Fibroblast of skin of left quadriceps (primary cell): Measurements from ENCODE around the gene CEP55.

Experiments used
- DNase-seq, 2 experiments: peaks; one replicate each; pipeline ENCODE4 v3.0.0-alpha.2; 2013; ENCODE audit warnings: low read depth in 2 of 2

CEP55 gene

DNA sequence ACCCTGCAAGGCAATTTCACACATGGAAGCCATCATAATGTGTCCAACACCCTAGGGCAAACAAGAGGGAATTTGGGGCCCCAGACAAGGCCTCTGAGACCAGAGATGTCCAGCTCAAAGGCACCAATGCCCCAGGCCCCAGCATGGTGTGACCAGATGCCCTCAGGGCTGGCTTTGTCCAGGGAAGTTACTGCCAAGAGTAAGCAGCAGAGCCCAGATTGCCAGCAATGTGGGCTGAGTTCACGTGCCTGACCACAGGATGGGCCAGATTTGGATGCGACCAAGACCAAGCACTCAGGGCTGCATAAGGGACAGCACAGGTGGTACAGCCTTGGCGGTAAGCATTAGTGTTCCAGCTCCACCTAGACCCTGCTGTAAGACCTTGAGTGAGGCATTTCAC, 27.0 kb upstream of the CEP55 start:
- DNase-seq, result no peak

DNA sequence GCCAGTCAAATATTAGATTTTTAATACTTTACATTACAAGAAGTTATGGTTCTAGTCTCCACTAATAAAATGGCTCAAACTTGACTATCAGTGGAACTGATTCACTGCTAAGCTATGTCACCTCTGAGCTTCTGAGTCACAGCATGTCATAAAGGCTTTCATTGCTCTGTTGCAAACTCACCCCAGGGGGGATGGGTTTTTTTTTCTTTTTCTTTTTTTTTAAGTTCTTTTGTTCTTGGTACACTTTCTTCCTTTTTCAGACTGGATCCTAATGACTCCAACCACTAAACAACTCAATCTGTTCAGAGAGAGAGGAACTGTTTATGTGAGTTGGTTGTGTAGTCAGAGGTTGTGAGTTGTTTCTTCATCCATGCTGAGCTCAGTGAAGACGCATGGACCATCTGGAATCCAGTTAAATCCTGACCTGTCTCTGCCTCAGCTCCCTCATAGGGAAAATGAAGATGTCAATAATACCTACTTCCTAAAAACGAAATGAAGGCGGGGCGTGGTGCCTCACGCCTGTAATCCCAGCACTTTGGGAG, 25.2 kb upstream of the CEP55 start:
- peak; percentile 96 for DNase-seq

DNA sequence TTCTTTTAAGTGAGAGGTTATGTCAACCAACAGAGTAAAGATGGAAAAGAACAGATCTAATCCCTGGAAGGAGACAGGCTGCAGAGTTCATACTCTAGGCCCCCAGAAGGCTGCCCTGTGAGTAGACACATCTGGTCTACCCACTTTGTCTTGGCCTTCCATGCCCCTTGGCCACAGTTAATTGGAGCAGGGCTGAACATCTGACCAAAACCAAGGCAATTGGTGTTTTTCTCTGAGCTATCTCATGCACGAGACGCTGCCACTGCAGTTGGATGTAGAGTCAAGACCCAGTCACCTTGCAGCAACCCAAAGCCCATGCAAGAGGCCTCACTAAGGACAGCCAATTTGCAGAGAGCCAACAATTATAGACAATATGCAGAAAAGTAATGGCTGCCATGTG, 23.3 kb upstream of the CEP55 start:
- DNase-seq, result no peak

DNA sequence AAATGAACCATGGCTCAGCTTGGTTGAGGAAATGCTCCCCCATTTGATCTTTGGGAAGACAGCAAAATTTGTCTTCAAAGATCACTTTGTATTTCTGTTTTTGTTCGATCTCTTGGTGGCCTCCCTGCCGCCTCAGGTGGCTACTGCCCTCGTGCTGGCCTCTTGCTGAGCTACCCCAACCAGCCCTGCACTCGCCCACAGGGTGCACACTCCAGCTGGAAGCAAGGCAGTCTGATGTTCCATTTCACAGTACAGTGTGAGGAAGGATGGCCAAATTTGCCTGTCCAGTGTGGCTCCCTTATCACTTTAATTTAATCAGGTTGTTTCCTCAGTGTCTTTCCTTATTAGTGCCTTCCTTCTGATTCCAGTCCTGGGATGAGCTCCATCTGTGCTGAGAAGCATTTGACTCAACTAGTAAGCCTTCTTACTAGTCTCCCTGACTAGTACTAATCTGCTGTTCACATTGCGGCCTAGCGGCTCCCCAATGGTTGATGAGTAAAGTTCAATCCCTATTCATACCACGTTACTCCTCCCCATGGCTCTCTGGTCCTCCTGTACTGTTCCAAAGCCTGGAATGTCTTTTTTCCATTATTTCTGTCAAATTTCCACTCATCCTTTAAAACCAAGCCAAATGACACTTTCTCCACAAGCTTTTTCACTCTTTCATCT, 22.5 kb upstream of the CEP55 start:
- DNase-seq, result no peak

DNA sequence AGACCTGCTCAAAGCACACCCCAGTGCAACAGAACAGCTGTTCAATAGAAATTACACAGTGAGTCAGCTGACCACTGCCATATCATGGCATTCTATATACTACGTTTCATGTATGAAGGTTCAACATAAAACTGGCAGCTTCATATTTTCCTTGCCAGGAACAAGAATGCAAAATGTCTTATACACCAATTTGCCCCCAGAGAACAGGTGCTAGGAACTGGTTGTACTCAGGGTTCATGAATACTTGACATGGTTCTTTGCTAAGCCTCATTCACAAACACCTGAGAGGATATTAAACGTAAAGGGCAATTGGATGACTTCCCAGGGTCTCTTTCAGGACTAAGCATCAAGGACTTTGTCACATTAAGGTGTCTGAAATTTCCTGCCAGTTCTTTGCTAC, 21.2 kb upstream of the CEP55 start:
- DNase-seq, result no peak

DNA sequence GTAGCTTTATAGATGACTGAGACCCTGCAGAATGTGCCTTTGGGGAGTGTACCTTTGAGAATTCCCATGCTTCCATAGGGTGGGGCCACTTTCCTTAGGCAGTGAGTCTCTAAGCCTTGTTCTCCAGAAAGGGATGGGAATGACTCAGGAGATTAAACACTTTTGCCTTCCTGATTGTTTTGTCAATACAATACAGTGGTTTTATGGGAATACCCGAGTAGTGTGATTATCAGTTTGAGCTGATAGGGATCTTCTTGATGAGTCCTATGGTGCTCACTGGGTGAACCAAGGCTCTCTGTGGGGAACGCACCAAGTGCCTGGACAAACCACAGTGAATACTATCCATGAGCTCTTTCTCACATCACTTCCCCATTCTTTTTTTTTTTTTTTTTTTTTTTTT, 20.5 kb upstream of the CEP55 start:
- no peak for DNase-seq

DNA sequence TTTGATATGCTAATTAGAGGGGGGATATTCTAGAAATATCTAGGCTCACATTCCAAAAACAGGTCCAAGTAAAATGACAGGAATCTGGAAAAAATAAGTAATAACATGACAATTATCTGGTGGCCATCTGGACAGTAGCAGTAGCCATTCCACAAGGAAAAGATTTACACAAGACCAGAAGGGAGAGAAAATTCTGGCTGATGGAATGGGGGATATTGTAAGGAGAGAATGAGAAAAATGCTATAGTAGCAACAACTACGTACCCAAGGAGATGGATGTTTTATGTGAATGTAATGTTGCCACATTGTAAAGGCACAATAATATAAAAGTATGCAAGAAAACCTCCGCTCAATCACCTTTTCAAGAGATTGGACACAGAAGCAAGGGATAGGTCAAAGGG, 19.7 kb upstream of the CEP55 start:
- DNase-seq, result no peak

DNA sequence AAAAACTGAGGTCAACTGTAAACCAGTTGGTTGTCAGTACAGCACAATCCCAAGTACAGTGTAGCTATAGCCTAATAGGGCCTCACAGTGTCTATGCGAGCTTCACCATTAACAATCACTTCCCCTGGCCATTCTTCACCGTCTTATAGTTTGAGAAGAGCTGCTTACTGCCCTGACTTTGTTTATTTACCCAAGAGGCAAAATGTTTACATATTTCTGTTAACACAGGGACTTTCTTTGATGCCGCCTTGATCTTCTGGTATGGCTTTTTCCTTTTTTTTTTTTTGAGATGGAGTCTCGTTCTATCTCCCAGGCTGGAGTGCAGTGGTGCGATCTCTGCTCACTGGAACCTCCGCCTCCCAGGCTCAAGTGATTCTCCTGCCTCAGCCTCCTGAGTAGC, 17.5 kb upstream of the CEP55 start:
- DNase-seq, result no peak

DNA sequence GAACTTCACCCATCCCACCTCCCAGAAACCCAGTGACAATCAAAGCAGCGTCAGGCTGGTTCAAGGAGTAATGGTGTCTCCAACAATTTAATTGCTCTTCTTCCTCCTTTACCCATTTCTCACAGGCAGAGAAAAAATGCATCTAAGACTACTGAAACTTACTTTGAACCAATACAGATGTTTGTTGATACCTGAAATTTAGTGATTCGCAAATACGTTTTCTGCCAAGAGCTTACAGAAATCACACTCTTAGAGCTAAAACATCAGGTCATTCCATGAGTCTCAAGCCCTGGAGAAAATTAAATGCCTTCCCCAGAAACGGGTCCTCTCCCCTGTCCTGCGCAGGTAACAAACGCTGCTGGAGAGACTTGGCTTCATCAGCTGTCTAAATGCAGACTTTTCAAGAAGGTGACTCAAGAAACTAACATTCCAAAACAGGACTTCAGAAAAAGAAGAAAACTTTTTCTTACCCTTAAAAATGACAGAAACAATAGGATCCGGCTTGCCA, 14.7 kb upstream of the CEP55 start:
- no peak for DNase-seq

DNA sequence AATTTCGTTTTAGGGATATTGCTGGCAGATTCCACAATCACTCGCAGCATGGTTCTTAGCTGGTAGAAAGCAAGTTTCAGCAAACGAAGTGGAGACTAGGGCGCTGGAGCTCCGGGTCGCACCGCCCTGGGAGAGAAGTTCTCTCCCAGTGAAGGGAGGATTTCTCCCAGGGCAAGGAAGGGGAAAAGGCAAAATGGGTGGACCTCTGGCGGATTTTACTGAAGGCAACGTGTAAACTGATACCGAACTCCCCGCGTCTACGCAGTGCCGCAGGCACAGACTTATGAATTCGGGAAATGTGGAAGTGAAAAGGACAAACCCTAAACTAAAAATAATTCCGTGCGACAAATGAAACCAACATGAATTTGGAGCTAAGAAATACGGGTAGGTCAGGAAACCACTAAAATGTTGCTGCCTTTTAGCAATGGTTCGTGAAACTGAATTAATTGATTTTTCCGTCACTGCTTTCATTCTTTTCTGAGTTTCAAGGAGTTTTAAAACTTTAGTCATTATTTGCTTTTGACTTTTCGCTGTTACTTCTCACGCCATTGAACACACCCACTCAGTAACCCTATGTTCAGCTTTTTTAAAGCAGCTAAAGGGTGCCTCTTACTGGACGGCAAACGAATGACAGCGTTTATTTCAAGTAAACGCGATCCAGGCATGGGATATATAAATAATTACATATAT, 14.1 kb upstream of the CEP55 start, which contains the start of gene MYOF:
Gene MYOF (minus strand): TSS at position 190 of the 690 bp plus-strand sequence. CDS start 140 bp downstream, at position 50.
- DNase-seq, result peak; percentile 76 to 79

DNA sequence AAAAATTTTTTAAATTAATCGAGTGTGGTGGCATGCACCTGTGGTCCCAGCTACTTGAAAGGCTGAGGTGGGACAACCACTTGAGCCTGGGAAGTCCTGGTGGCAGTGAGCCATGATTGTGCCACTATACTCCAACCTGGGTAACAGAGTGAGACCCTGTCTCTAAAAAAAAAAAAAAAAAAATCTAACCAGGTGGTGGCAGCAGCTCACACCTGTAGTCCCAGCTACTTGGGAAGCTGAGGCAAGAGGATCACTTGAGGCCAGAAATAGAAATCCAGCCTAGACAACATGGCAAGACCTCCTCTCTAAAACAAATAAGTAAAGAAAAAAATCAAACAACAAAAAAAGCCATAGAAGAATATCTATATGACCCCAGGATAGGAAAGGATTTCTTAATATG, 10.7 kb upstream of the CEP55 start:
- DNase-seq, result no peak

DNA sequence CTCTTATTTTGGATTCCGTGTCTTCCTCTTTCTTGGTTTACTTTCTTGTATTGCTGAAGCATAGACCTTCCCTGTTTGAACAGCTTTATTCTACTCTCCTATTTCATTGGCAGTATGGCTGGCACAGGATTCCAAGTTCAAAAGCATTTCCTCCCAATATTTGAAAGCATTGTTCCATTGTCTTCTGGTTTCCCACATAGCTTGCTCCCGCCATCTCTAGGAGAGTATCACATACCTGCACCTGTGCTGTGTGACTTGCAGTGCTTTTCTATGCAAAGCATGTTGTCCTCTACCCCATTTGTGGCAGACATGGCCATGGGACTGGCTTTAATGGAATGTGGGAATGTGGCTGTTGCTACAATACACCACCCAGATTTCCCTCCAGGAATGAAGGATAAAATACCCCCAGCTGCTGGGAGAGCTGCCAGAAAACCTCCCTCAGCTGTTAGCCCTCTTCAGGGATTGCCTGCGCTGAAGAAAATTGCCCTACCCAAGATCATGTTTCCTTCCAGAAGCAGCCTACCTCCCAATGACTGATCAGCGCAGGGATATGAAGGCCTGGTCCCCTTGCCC, 7.4 kb upstream of the CEP55 start:
- DNase-seq, result no peak

DNA sequence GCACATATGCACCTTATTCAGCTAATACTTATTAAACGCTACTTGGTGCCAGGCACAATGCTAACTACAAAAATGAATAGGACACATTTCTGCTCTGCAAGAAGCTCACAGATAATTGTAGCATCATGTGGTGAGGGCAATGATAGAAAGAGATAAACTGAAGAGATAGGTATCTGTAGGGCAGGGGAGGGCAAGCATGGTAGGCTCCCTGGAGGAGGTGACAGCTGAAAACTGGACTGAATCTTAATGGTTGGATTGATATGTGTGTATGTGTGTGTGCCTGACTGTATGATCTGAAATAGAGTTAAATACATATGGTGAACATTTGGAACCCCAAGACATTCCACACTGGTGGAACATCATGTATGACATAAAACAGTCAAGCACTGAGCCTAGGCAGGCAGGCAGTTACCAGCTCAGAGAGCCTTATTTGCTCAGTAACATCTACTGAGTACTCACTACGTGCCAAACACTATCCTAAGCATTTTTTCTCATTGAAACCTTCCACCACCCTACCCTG, 4.8 kb upstream of the CEP55 start:
- no peak for DNase-seq

DNA sequence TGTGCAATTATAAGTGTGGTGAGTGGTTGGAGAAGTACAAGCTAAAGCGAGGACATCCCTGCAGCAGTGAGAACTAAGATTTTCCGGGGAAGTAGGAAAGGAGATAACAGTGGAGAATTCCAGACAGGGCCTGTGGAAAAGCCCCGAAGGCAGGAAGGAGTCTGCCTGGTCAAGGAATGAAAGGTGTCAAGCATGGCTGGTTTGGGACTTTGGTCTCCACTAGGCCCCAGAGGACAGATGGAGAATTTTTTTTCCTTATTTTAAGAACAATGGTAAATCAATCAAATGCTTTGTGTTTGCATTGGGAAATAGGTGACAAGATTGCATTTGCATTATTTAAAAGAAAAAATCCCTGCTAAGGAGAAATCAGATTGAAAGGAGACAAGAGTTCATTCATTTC, 3.2 kb upstream of the CEP55 start:
- no peak for DNase-seq

DNA sequence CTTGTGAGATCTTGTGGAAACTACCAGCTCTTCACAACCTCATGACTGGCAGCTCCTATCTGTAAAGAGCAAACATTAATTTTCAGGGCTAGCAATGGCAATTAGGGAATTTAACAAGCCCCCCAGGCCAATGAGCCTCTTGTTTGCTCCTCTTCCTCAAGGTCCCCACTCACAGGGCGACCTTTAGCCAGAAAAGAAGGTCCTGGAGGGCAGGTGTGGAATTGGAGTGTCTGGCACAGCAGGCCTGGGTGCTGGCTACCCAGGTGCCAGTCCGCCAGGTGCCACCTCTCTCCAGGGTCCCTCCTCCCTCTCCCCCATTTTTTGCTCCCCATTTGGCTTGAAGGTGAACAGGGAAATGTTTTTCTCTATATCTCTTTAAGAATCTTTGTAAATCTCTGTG, 1.9 kb upstream of the CEP55 start:
- no peak for DNase-seq

DNA sequence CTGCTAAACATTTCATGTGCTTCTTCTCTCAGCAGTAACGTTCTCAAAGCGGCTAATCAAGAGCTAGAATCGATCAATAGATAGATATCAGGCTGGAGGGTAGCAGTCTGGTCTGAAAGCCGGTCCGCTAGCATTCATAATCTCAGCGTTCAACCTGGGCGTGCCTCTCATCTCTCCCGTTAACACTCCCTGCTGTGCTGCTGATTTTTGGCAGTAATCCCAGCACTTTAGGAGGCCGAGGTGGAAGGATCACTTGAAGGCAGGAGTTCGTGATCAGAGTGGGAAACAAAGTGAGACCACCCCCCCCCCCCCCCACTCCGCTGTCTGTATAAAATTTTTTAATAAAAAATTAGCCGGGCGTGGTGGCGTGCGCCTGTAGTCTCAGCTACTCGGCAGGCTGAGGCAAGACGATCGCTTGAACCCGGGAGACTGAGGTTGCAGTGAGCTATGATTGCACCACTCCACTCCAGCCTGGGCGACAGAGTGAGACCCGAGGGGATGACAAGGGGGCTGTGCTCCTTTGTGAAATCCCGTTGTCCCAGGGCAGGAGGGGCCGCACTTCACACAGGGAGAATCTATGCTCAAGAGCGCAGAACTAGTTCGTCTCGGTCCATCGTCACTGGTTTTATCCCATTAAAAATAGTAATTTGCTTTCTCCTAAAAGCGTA, 624 bp upstream of the CEP55 start:
- DNase-seq, result no peak

DNA sequence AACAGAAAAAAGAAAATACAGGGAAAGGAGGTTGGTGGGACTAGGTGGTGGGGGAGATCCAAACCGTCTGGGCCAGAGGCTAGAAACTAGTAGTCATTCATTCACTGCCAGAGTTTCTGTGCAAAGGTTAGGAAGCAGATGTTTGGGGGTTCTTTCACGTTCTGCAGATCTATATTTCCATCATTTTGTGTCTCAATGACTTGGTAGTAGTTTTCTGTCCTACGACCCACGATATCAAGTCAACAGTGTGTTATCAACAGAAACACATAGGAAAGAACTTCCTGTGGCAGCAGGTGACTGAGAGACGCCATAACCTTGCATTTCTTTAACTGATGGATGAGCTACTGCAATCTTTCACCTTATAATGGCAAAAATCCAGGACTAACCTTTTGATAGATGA, 1.8 kb downstream of the CEP55 start:
- DNase-seq, result no peak

DNA sequence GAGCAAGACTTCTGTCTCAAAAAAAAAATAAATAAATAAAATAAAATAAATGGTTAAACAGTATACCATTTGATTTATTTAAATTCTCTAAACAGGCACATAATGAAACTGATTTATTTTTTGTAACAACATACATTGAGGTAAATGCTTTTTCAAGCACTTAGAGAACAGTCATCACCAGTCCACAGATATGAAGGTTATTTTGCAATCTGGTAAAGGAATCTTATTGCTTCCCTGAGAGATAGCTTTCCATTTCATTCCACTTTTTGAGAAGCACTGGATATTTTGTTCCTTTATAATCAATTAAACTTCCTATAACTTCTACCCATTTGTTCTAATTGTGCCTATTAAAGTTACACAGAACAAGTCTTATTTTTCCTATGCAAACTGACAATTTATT, 5.2 kb downstream of the CEP55 start:
- DNase-seq, result no peak

DNA sequence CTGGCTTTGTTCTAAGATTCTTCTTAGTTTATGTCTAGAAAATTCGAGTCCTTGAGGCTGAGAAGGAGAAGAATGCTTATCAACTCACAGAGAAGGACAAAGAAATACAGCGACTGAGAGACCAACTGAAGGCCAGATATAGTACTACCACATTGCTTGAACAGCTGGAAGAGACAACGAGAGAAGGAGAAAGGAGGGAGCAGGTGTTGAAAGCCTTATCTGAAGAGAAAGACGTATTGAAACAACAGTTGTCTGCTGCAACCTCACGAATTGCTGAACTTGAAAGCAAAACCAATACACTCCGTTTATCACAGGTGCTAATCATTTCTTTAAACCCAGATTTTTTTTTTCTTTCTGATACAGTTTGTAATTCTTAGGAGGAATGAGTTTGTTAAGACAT, 6.7 kb downstream of the CEP55 start:
- DNase-seq, result no peak

DNA sequence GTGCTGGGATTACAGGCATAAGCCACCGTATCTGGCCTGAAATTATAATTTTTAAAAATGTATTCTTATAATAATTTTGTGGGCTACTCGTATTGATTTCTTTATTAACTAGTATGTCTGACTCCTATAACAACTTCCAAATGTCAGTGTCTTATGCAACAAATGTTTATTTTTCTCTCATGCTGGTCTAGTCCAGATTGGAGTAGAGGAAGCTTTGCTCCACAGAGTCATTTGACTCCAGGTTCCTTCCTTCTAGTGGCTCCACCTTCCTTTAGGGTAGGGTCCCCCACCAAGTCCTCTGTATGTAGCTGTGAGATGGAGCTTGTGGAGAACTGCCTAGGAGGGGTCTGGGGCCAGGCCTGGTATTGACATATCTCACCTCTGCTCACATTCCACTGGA, 8.7 kb downstream of the CEP55 start:
- no peak for DNase-seq

DNA sequence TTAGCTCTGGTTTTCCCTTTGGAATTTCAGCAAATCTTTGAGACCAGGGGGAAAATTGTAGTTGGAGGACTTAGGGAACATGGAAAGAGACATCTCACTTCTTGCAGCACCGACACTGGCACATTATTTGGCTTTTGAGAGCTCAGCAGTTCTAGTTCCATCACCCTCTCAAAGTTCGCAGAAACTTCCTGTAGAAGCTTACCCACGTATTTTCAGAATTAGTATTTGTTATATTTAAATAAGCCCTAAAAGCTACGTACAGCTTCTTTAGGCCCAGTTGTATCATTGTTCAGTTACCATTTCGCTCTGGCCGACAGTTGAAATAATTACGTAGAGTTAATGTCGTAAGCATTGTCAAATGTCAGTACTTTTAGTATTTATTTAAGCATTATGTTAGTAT, 13.4 kb downstream of the CEP55 start:
- DNase-seq, result no peak

DNA sequence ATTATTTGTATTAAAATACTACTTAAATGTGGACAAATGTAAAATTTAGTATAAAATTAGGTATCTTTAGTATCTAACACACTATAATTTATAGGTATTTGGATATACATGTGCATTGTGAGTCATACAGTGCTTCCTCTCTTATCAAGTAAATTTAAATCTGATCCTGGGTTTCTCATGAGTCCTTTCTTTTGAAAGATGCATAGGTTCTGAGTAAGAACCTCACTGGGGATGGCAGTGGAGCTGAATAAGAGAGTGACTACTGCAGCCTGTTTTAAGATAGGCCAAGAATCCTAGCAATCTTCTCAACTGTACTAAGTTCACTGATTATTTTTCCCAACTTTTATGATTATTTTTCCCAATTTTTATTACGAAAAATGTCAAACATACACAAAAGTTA, 16.2 kb downstream of the CEP55 start:
- DNase-seq, result peak in 1 of 2 experiments; percentile 11
